WTC11 (cell line): ENCODE data around the gene EYS. TPM values are rescaled to one million over a fixed set of nuclear protein-coding genes. Genes with fewer than 3 reads are reported as not detected.

ENCODE experiments used
- ATAC-seq: fragments of 200-7000 bp; cut with Tn5 transposase; 2 replicates; pipeline ENCODE4 v1.10.0; 2021; ENCODE audit warnings: mild to moderate bottlenecking, moderate library complexity
- CTCF ChIA-PET: fragments of 300-600 bp; sonication (Branson Sonifier 250); formaldehyde crosslinking; loops from one replicate; lab custom pipeline; 2021; ENCODE audit warnings: antibody characterized with exemption; lab: Charles Lee
- POLR2A ChIA-PET: fragments of 350-600 bp; sonication (Branson Sonifier 250); formaldehyde crosslinking; loops from one replicate; lab custom pipeline; 2021; ENCODE audit warnings: antibody characterized with exemption; lab: Charles Lee
- DNase-seq: peaks from one replicate; pipeline ENCODE4 v3.0.0; 2021; ENCODE audit warnings: low spot score
- H3K27ac Mint-ChIP-seq: 2 replicates; pipeline ENCODE4 v1.8.0; 2021; ENCODE audit warnings: mixed read lengths
- H3K27me3 Mint-ChIP-seq: 2 replicates; pipeline ENCODE4 v1.8.0; 2021; ENCODE audit warnings: low read depth, mild to moderate bottlenecking, moderate library complexity, mixed read lengths
- H3K36me3 Mint-ChIP-seq: 2 replicates; pipeline ENCODE4 v1.8.0; 2021; ENCODE audit warnings: mixed read lengths
- H3K4me1 Mint-ChIP-seq: 2 replicates; pipeline ENCODE4 v1.8.0; 2022; ENCODE audit warnings: mixed read lengths
- H3K4me3 Mint-ChIP-seq: 2 replicates; pipeline ENCODE4 v1.8.0; 2021; ENCODE audit warnings: mild to moderate bottlenecking, moderate library complexity, mixed read lengths
- H3K9me3 Mint-ChIP-seq: 2 replicates; pipeline ENCODE4 v1.8.0; 2021; ENCODE audit warnings: mixed read lengths
- AR ChIP-seq: fragments of 250-450 bp; sonication (Bioruptor Pico); IDR thresholded peaks from 2 replicates; pipeline ENCODE4 v1.9.0; 2021; ENCODE audit warnings: mild to moderate bottlenecking
- ATF6 ChIP-seq: sonication (generic); formaldehyde crosslinking; IDR thresholded peaks from 2 replicates; pipeline ENCODE4 v1.8.1; 2023; ENCODE audit warnings: mild to moderate bottlenecking, missing genetic modification reagents
- CDX4 ChIP-seq: fragments of 250-450 bp; sonication (Bioruptor Pico); IDR thresholded peaks from 2 replicates; pipeline ENCODE4 v1.9.0; 2021; ENCODE audit warnings: moderate library complexity, mild to moderate bottlenecking, inconsistent platforms, borderline replicate concordance
- CREB1 ChIP-seq: sonication (generic); formaldehyde crosslinking; IDR thresholded peaks from 2 replicates; pipeline ENCODE4 v1.8.0; 2023; ENCODE audit warnings: mild to moderate bottlenecking, missing genetic modification reagents
- E2F1 ChIP-seq: sonication (generic); formaldehyde crosslinking; IDR thresholded peaks from 2 replicates; pipeline ENCODE4 v1.8.0; 2022; ENCODE audit warnings: mild to moderate bottlenecking, missing genetic modification reagents
- FOXP1 ChIP-seq: sonication (generic); formaldehyde crosslinking; IDR thresholded peaks from 2 replicates; pipeline ENCODE4 v1.8.0; 2022; ENCODE audit warnings: missing genetic modification reagents, mild to moderate bottlenecking, moderate library complexity, borderline replicate concordance
- GABPB1 ChIP-seq: sonication (generic); formaldehyde crosslinking; IDR thresholded peaks from 2 replicates; pipeline ENCODE4 v1.8.1; 2023; ENCODE audit warnings: mild to moderate bottlenecking, missing genetic modification reagents
- HMGA2 ChIP-seq: fragments of 250-450 bp; sonication (Bioruptor Pico); IDR thresholded peaks from 2 replicates; pipeline ENCODE4 v1.4.0; 2021; ENCODE audit warnings: mild to moderate bottlenecking, moderate library complexity
- JUN ChIP-seq: sonication (generic); formaldehyde crosslinking; IDR thresholded peaks from 2 replicates; pipeline ENCODE4 v1.8.0; 2023; ENCODE audit warnings: mild to moderate bottlenecking, missing genetic modification reagents
- KAT7 ChIP-seq: sonication (generic); formaldehyde crosslinking; IDR thresholded peaks from 2 replicates; pipeline ENCODE4 v1.8.1; 2023; ENCODE audit warnings: missing genetic modification reagents, mild to moderate bottlenecking, borderline replicate concordance
- MAX ChIP-seq: sonication (generic); formaldehyde crosslinking; IDR thresholded peaks from 2 replicates; pipeline ENCODE4 v1.8.0; 2022; ENCODE audit warnings: mild to moderate bottlenecking, missing genetic modification reagents
- PRRX2 ChIP-seq: fragments of 250-450 bp; sonication (Bioruptor Pico); IDR thresholded peaks from 2 replicates; pipeline ENCODE4 v1.8.0; 2021; ENCODE audit warnings: mild to moderate bottlenecking
- RELA ChIP-seq: sonication (generic); formaldehyde crosslinking; IDR thresholded peaks from 2 replicates; pipeline ENCODE4 v1.8.1; 2022; ENCODE audit warnings: missing genetic modification reagents, mild to moderate bottlenecking, borderline replicate concordance
- RORB ChIP-seq: fragments of 250-450 bp; sonication (Bioruptor Pico); IDR thresholded peaks from 2 replicates; pipeline ENCODE4 v1.9.0; 2021; ENCODE audit warnings: mild to moderate bottlenecking
- SP1 ChIP-seq: sonication (generic); formaldehyde crosslinking; conservative IDR thresholded peaks from 2 replicates; pipeline ENCODE4 v1.8.1; 2022; ENCODE audit warnings: missing genetic modification reagents
- TCF7 ChIP-seq: sonication (generic); formaldehyde crosslinking; IDR thresholded peaks from 2 replicates; pipeline ENCODE4 v1.8.0; 2022; ENCODE audit warnings: mild to moderate bottlenecking, low read depth, missing genetic modification reagents, moderate library complexity
- USF2 ChIP-seq: sonication (generic); formaldehyde crosslinking; IDR thresholded peaks from 2 replicates; pipeline ENCODE4 v1.8.1; 2023; ENCODE audit warnings: mild to moderate bottlenecking, missing genetic modification reagents, moderate library complexity
- ZBTB43 ChIP-seq: sonication (generic); formaldehyde crosslinking; IDR thresholded peaks from 2 replicates; pipeline ENCODE4 v1.8.1; 2023; ENCODE audit warnings: mild to moderate bottlenecking, missing genetic modification reagents
- ZNF396 ChIP-seq: fragments of 250-450 bp; sonication (Bioruptor Pico); IDR thresholded peaks from 2 replicates; pipeline ENCODE4 v1.8.0; 2021; ENCODE audit warnings: mild to moderate bottlenecking, moderate library complexity, borderline replicate concordance
- ZNF416 ChIP-seq: fragments of 250-450 bp; sonication (Bioruptor Pico); IDR thresholded peaks from 2 replicates; pipeline ENCODE4 v1.9.0; 2021; ENCODE audit warnings: mild to moderate bottlenecking, inconsistent platforms
- total RNA-seq: library from RNA; stranded (reverse); gene quantifications from 3 replicates; pipeline ENCODE4 v1.2.3, GENCODE V29; 2021

EYS gene
- total RNA-seq, 1 experiment from 2014 or later, result not detected

- peaks cover 9% of the 10 kb centered on the region for H3K36me3 Mint-ChIP-seq
- POLR2A ChIA-PET, result no interaction called here
- TF ChIP-seq ZNF396 (no peak), JUN (CRISPR knock-in tag) (no peak), RORB (CRISPR knock-in tag) (no peak), TCF7 (CRISPR knock-in tag) (no peak), USF2 (CRISPR knock-in tag) (no peak)
- no peak overlapping the region for H3K27ac Mint-ChIP-seq
- no peaks in the 10 kb centered on the region for H3K27me3 Mint-ChIP-seq
- H3K4me3 Mint-ChIP-seq, result no peak overlapping the region
- CTCF ChIA-PET, result no interaction called here
- no peak for ATAC-seq
- H3K4me1 Mint-ChIP-seq, result no peaks in the 10 kb centered on the region
- no peak for DNase-seq
- peaks cover 19% of the 10 kb centered on the region for H3K9me3 Mint-ChIP-seq
Observed at GRCh38 chr6:65299236-65299635, 407.8 kb downstream of the EYS start.

- Mint-ChIP-seq H3K4me3 (no peak overlapping the region), H3K4me1 (no peaks in the 10 kb centered on the region), H3K27ac (no peak overlapping the region), H3K36me3 (peaks cover 5% of the 10 kb centered on the region; the same call in 1 of the 2 replicates), H3K9me3 (peaks cover 36% of the 10 kb centered on the region), H3K27me3 (no peaks in the 10 kb centered on the region)
- DNase-seq (no peak), ATAC-seq (no peak)
- POLR2A ChIA-PET, result no interaction called here
- CTCF ChIA-PET, result no interaction called here
- TF ChIP-seq HMGA2 (CRISPR knock-in tag), result no peak
- TF ChIP-seq FOXP1 (CRISPR knock-in tag), result no peak
- TF ChIP-seq TCF7 (CRISPR knock-in tag), result no peak
- no peak for TF ChIP-seq KAT7 (CRISPR knock-in tag)
- no peak for TF ChIP-seq CREB1 (CRISPR knock-in tag)
- TF ChIP-seq MAX (CRISPR knock-in tag), result no peak
- TF ChIP-seq AR, result no peak
- TF ChIP-seq RELA (CRISPR knock-in tag), result no peak
Observed at GRCh38 chr6:65295812-65296211, 411.2 kb downstream of the EYS start.

GRCh38 chr6:65289491-65289890, 417.5 kb downstream of the EYS start:
- no peak overlapping the region for H3K4me3 Mint-ChIP-seq
- H3K4me1 Mint-ChIP-seq, result no peaks in the 10 kb centered on the region
- H3K36me3 Mint-ChIP-seq, result no peaks in the 10 kb centered on the region; the same call in 1 of the 2 replicates
- ATAC-seq, result no peak
- CTCF ChIA-PET, result no interaction called here
- H3K9me3 Mint-ChIP-seq, result peaks cover 33% of the 10 kb centered on the region
- DNase-seq, result no peak
- no peaks in the 10 kb centered on the region for H3K27me3 Mint-ChIP-seq
- POLR2A ChIA-PET, result no interaction called here
- no peak overlapping the region for H3K27ac Mint-ChIP-seq
- TF ChIP-seq E2F1 (CRISPR knock-in tag), result no peak
- TF ChIP-seq ATF6, result no peak
- TF ChIP-seq ZNF416, result no peak
- TF ChIP-seq GABPB1 (CRISPR knock-in tag), result no peak
- TF ChIP-seq RORB (CRISPR knock-in tag), result no peak
- no peak for TF ChIP-seq ZBTB43 (CRISPR knock-in tag)
- TF ChIP-seq PRRX2 (CRISPR knock-in tag), result no peak
- no peak for TF ChIP-seq CDX4
- no peak for TF ChIP-seq SP1 (CRISPR knock-in tag)
